Forelimb muscle (tissue), 1 donor: ENCODE results near the gene SMIM44. TPM values are rescaled to one million over a fixed set of nuclear protein-coding genes. Genes with fewer than 3 reads are reported as not detected.
"Not testable (repeated sequence)": the region's sequence is repeated elsewhere in the genome, so short reads cannot be mapped to it uniquely, and the experiment has no call there.

Source experiments
- DNase-seq: peaks from one replicate; pipeline ENCODE4 v3.0.0-alpha.2; 2013; ENCODE audit warnings: low read depth
- polyA plus RNA-seq: library from polyadenylated mRNA; unstranded; fragments of 120-200 nt; gene quantifications from one replicate; pipeline ENCODE4 v1.2.1, GENCODE V29; 2013; ENCODE audit not compliant: insufficient read length

Gene SMIM44
- polyA plus RNA-seq, 1 donor = not detected

DNA sequence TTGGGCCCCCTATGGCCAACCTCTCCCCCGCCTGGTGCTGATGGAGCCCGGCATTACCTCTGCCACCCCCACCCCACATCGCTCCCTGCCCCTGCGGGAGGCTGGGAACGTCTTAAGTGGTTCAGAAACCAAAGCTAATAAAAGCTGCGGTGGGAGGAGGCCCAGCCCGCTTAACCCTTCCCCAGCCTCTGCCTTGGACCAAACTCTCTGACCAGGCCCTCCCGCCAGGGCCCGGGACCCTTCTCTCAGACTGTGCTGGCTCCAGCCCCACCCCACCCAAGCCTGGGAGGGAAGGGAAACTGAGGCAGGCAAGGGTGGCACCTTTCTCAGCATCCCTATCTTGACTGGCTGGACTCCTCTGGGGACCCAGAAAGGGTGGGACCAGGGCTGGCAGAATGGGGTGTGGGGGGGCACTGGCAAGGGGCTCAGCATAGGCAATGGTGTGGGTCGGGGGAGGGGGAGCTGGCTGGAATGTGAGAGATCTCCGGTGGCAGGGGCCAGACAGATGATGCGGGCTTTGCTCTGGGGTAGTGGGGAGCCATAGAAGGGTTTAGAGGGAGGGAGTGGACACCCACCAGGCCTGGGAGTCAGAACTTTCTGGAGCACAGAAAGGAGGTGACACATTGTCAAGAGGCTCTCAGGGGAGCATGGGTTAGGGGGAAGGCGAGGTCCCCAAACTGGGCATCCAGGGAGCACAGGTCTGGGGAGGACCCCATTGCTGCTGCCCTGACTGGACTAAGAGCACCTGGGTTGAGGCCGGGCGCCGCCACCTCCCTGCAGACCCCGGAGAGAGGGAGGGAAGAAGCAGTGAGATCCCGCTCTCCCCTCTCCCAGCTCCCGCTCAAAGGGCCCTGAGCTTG, 24.8 kb downstream of the SMIM44 start:
- no peak for DNase-seq

DNA sequence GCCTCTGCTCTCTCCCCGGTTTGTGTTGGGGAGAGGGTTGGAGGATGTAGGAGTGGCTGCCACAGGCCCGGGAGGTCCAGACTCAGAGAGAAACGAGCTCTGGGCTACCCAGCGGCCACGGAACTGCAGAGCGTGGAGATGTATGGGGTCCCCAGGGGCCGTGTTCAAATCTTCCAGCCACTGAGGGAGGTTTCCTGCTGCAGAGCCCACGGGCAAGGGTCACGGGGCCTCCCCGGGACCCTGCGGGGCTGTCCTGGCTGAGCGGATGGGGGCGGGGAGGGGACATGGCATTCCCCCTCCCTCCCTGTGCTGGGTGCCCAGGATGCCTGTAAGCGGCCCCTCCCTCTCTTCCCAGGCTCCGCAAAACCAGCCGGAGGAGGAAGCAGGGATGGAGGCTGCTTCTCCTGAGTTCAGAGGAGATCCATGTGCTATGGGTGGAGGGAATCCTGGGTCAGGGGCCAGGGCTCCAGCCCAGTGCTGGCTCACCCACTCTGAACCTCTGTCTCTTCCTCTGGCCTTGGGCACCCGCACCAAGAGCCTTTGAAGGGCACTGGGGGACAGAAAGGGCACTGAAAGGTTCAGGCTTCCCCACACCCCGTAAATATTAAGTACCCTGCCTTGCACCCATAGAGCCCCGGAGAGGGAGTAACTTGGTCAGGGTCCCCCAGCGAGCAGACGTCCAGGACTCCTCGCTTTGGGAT, 25.6 kb downstream of the SMIM44 start:
- DNase-seq = no peak

GRCh38 chr19:3456925-3457527, 26.2 kb downstream of the SMIM44 start:
- no peak for DNase-seq

GRCh38 chr19:3455960-3456601, 27.2 kb downstream of the SMIM44 start:
- no peak for DNase-seq

DNA sequence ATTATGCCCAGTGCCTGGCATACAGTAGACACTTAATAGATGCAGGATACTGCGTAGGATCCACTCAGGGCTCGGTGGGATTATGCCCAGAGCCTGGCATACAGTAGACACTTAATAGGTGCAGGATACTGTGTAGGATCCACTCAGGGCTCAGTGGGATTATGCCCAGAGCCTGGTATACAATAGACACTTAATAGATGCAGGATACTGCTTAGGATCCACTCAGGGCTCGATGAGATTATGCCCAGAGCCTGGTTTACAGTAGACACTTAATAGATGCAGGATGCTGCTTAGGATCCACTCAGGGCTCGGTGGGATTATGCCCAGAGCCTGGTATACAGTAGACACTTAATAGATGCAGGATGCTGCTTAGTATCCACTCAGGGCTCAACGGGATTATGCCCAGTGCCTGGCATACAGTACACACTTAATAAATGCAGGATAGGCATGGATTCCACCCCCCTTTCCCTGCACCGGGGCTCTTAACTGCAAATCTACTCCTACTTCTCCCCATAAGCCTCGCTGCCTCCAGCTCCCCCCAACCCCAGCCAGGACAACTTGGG, 27.8 kb downstream of the SMIM44 start:
- no peak for DNase-seq

DNA sequence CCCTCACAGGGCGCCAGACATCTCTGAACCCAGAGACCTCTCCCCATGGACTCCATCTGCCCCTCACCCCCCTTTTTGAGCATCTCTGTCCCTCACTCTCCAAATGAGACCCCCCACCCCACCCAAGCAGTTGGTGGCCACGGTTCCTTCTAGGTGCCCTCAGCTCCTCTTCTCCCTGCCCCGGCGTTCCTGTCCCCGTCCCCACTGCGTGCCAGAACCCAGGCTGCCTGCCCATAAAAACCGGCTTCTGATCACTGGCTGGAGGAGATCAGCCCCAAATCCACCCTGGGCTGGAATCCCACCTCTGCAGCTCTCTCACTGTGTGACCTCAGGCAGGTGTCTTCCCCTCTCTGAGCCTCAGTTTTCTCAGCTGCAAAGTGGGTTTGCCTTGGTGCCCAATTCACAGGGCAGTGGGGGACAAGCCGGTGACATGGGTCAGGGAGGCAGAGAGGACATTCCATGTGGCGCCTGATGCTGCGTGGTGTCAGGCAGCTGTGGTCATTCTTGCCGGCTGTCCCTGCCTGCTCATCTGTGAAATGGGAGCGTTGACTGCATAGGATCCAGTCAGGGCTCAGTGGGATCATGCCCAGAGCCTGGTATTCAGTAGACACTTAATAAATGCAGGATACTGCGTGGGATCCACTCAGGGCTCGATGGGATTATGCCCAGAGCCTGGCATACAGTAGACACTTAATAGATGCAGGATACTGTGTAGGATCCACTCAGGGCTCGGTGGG, 28.4 kb downstream of the SMIM44 start:
- DNase-seq = no peak

DNA sequence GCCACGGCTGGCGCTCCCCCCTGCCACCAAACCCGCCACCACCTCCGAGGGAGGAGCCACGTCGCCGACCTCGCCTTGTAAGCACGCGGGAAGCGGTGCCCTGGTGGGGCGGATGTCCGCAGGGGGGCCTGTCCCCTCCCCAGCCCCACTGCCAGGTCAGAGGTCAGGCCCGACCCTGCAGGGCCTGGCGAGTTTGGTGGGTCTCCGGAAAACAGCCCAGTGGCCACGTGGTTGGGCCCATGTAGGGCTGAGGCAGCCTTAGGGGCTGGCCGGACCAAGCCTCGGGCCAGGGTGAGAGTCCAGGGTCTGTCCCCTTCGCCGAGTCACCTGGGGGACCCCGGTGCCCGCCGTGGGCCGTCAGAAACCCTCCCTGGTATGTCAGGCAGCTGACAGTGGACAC, 29.4 kb downstream of the SMIM44 start:
- no peak for DNase-seq

- not testable (repeated sequence) for DNase-seq
Observed at GRCh38 chr19:3452942-3453214, 30.4 kb downstream of the SMIM44 start.

GRCh38 chr19:3452171-3452941, 30.9 kb downstream of the SMIM44 start:
- DNase-seq = no peak

- DNase-seq = no peak
Observed at GRCh38 chr19:3451451-3451866, 31.8 kb downstream of the SMIM44 start.

DNA sequence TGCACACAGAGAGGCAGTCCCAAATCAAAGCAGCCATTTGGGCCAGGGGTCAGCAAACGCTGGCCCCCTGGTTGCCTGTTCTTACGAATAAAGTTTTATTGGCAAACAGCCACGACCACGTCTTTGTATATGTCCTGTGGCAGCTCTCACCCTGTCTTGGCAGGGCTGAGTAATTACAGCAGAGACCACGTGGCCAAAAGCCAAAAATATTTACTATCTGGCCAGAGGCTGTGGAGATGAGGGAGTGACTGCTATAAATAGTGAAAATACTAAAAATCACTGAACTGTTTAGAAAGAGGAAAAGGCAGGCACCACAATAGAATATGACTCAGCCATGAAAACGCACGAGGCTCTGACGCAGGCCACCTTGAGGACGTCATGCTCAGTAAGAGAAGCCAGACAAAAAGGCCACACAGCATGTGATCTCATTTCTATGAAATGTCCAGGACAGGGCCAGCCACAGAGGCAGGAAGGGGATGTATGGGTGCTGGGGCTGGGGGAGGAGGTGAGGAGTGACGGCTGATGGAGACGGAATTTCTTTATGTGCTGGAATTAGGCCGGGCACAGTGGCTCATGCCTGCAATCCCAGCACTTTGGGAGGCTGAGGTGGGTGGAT, 32.3 kb downstream of the SMIM44 start:
- DNase-seq = no peak

GRCh38 chr19:3448616-3449334, 34.5 kb downstream of the SMIM44 start:
- DNase-seq = no peak

GRCh38 chr19:3446657-3447056, 36.6 kb downstream of the SMIM44 start:
- not testable (repeated sequence) for DNase-seq

- DNase-seq = no peak
Observed at GRCh38 chr19:3444695-3445234, 38.5 kb downstream of the SMIM44 start.

- no peak for DNase-seq
Observed at GRCh38 chr19:3443840-3444694, 39.2 kb downstream of the SMIM44 start.

DNA sequence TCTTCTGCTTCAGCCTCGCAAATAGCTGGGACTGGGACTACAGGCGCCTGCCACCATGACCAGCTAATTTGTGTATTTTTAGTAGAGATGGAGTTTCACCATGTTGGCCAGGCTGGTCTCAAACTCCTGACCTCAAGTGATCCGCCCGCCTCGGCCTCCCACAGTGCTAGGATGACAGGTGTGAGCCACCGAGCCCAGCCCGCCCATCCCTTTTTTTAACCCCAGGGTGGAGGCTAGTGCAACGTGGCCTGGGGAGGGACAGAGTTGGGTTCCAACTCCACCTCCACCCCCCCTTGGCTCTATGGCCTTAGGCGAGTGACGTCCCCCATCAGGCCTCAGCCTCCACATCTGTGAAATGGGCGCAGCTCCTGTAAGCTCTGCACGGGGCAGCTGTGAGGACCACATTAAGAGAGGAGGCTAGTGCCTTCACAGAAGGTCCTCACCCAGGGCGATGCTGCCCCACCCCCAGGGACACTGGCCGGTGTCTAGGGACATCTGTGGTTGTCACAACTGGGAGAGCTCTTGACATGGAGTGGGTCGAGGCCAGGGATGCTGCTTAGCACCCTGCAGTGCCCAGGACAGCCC, 40.7 kb downstream of the SMIM44 start:
- no peak for DNase-seq

DNA sequence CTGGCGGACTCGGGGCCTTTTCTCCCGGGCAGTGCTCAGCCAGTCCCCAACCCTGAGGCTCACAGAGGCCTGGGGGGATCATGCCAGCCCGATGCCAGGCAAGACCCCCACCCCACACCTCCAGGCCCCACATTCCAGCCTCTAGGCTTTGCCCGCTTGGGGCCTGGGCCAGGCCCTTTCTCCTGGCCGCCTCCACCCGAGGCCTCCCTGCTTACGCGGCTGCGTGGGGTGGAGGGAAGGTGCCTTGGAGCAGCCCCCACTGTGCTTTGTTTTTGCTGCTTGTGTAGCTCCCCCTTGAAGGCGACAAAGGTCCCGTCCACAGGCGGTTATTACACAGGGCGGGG, 41.3 kb downstream of the SMIM44 start:
- DNase-seq = no peak
